Measurements from ENCODE around the gene HCN3. TPM values are rescaled to one million over a fixed set of nuclear protein-coding genes. Genes with fewer than 3 reads are reported as not detected.
"Not testable (repeated sequence)": the region's sequence is repeated elsewhere in the genome, so short reads cannot be mapped to it uniquely, and the experiment has no call there.

HCN3 gene
- polyA plus RNA-seq, 10 donors: 3.0 to 8.1 (median 4.2) TPM

DNA sequence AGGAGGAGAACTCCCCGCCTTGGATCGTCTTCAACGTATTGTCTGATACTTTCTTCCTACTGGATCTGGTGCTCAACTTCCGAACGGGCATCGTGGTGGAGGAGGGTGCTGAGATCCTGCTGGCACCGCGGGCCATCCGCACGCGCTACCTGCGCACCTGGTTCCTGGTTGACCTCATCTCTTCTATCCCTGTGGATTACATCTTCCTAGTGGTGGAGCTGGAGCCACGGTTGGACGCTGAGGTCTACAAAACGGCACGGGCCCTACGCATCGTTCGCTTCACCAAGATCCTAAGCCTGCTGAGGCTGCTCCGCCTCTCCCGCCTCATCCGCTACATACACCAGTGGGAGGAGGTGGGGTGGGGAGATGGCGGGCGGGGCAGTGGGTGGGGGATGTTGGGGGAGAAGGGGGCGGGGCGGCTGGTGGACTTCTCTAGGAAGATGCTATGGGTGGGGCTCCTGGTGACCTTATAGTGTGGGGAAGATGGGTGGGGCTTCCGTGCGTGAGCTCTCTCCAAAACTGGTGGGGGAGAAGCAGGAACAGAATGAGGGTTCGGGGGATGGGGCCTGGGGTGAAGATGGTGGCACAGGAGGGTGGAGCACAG is 5.3 kb downstream of the HCN3 start:
- no peak for DNase-seq

DNA sequence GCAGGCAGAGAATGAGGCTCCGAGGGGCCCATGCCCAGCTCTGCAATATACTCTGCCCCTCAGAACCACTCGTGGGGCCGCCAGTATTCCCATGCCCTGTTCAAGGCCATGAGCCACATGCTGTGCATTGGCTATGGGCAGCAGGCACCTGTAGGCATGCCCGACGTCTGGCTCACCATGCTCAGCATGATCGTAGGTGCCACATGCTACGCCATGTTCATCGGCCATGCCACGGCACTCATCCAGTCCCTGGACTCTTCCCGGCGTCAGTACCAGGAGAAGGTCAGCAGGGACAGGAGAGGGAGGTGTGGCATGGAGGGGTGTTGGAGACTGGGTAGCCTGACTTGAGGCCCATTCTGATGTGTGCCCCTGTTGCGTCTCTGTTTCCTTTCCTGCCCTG is 7.2 kb downstream of the HCN3 start:
- DNase-seq: no peak

DNA sequence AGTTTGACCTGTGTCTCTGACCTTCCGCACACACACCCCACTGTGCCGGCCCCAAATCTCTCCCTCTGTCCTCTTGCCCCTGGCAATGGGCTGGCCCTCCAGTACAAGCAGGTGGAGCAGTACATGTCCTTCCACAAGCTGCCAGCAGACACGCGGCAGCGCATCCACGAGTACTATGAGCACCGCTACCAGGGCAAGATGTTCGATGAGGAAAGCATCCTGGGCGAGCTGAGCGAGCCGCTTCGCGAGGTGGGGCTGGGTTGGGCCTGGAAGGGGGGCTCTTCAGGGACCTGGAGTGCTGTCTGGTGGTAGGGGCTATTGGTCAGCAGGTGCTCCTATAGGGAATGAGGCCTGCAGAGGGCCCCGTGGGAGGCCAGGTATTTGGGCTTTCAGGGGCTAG is 7.8 kb downstream of the HCN3 start:
- no peak for DNase-seq

GRCh38 chr1:155285631-155286044 is 8.4 kb downstream of the HCN3 start:
- DNase-seq: no peak

DNA sequence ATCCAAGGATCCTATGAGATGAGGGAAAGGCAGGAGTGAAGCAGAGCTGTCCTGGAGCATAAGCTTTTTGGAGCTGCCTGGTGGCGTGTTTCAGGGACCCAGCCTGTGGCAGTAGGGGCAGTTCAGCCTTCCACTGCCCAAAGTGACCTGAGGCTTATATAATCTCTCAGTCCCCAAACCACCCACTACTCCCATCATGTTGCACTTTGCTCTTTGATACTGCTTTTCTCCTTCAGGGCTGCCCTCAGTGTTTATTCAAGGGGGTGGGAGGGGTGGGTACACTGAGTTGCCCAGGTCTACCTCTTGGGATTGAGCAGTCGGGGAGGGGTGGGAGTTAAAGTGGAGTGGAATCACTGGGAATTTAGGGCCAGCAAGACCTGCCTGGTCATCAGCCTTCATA is 9.3 kb downstream of the HCN3 start:
- no peak for DNase-seq

GRCh38 chr1:155287987-155288543 is 10.8 kb downstream of the HCN3 start:
- no peak for DNase-seq

GRCh38 chr1:155291006-155291405 is 13.7 kb downstream of the HCN3 start:
- not testable (repeated sequence) for DNase-seq

- DNase-seq: no peak
Observed at GRCh38 chr1:155293086-155293749, 16.0 kb downstream of the HCN3 start.

GRCh38 chr1:155294520-155295182 is 17.4 kb downstream of the HCN3 start:
- DNase-seq: no peak

DNA sequence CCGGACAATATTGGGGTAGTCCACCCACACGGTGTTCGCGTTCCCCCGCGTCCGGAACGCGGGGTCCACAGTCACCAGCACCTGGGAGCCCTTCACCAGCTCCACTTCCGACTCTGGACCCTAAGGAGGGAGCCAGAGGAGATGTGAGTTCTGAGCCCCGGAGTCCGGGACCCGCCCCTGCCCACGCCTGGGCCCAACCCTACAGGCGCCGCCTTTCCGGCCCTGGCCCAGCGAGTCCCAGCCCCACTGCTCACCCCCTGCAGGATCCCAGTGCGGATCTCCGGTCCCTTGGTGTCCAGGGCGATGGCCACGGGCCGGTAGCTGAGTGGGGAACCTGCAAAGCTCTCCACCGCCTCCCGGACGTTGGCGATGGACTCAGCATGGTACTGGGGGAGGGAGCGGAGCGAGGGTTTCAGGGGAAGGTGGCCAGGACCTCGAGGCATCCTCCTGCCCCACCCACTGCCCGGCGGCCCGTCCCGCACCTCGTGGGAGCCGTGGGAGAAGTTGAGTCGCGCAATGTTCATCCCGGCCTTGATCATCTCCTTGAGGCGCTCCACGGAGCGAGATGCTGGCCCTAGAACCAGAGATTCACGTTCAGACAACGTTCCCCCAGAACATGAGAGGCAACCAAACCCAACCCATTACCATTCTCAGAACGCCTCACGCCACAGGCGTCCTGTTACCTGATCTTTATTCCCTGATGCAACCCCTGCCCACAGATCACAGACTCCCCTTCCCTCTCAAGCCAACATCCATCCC is 18.1 kb downstream of the HCN3 start:
- DNase-seq: no peak

GRCh38 chr1:155295942-155296267 is 18.6 kb downstream of the HCN3 start:
- no peak for DNase-seq

GRCh38 chr1:155296661-155297060 is 19.4 kb downstream of the HCN3 start:
- DNase-seq: no peak

DNA sequence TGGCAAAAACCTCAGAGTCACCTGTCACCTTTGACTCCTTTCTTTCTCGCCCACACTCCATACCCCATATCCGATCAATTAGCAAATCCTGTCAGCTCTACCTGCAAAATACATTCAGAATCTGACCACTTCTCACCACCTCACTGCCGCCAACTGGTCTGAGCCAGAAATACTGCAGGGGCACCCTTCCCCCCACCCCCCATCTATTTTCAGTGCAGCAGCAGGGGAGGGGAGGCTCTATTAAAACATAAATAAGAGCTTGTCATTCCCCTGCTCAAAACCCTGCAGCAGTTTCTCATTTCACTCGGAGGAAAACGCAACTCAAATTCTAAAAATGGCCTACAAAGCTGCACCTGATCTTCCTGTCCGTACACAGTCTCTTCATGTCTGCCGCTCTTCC is 20.1 kb downstream of the HCN3 start:
- no peak for DNase-seq

DNA sequence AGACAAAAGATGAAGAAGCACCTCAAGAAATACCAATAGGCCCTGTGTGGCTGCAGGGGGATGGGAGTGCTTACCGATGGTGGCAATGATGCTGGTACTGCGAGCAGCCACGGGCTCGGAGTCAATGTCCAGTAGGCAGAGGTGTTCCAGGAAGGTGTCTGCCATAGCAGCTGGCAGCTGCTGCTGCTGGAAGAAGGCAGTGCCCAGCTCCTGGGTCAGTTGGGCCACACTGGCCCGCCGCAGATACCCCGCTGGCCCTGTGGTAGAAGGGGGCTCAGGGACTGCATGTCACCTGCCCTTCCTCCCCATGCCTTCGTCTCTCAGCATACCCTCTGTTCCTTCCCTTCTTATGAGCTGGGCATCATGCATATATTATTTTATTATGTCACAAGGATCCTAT is 22.8 kb downstream of the HCN3 start:
- DNase-seq: no peak

- DNase-seq: no peak
Observed at GRCh38 chr1:155300553-155301329, 23.5 kb downstream of the HCN3 start.

DNA sequence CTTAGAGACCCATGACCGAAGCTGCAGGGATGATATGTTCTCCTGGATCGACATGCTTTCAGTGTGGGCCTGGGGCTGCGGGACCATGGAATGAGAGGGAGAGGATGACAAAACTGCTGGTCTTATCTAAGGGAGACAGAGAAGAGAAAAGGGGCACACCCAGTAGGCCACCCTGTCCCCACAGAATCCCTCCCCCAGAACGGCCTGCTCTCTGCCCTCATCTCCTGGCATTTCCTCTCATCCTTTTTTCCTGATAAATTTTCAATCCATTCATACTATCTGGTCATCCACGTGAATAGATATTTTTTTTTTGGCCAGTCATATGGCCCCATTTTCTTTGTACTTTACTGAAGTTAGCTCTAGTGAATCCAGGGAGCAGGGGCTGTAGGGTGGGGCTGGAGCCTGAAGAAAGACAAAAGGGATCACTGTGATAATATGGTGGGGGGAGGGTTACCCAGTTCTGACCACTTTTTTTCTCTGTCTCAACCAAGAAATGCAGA is 24.1 kb downstream of the HCN3 start, which contains the start of gene PKLR:
Gene PKLR (minus strand): TSS at position 97 of the 500 bp plus-strand sequence. CDS start 43 bp downstream, at position 54.
- DNase-seq: no peak

DNA sequence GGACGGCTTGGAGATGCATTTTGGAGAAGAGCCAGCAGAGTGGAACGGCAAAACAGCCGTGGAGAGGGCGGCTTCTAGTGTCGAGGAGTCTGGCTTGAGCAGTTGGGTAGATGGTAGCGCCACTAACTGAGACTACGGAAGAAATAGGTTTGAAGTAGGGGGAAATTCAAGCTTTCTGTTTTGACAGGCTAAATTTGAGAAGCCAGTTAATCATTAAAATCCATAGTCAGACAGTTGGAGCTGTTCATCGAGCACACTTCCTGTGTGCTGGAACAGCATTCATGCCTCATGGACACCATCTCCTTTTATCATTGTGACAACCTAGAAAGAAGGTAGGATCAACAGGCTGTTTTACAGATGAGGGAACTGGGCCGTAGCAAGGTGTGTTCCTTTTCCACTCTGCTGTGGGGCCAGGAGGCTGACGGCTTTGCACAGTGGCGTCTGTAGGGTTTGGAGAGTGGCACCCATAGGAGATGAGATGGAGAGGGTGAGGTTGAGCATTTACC is 27.3 kb downstream of the HCN3 start:
- no peak for DNase-seq

DNA sequence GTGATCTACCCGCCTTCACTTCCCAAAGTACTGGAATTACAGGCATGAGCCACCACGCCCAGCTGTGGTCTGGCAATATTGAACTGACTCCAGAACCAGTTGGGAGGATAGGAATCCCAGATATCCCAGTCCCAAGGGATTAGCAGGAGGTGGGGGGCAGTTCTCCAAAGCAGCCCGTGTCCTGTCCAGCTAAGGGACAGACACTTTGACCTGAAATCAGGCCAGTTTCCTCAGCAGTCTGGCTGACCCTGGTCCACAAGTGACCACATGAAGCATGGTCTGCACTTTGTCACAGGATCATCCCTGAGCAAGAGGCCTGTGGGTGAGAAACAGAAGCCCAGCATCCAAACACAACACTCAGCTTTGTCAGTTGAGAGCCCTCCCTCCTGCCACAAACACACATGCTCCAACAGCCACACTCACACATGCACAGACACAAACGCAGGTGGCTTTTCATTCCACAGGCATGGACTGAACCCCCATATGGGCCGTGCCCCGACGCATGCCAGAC is 28.7 kb downstream of the HCN3 start:
- DNase-seq: no peak

DNA sequence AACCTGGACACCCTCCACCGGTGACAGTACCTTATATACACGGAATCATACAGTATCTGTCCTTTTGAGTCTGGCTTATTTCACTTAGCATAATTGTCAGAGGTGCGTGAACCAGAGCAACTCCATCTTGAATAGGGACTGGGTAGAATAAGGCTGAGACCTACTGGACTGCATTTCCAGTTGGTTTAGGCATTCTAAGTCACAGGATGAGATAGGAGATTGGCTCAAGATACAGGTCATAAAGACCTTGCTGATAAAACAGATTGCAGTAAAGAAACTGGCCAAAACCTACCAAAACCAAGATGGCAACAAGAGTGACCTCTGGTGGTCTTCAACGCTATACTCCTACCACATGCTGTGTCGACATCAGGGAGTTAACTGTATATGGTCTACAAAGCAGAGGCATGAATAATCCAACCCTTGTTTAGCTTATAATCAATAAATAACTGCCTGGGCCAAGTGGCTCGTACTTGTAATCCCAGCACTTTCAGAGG is 30.0 kb downstream of the HCN3 start:
- DNase-seq: peak; percentile 28 to 72 (median 45)

All from muscle of back (tissue), 11 donors.